ENCODE data around the gene LRRC1.

The LRRC1 gene

DNA sequence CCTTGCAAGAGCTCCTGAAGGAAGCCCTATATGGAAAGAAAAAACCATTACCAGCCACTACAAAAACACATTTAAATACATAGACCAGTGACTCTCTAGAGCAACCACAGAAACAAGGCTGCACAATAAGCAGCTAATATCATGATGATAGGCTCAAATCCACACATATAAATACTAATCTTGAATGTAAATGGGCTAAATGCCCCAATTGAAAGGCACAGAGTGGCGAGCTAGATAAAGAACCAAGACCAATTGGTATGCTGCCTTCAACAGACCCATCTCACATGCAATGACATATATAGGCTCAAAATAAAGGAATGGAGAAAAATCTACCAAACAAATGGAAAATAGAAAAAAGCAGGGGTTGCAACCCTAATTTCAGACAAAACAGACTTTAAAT lies 153.0 kb downstream of the LRRC1 start:
- no peak overlapping the region for H3K4me3 ChIP-seq (ENCODE audit: low read depth, low read length)

DNA sequence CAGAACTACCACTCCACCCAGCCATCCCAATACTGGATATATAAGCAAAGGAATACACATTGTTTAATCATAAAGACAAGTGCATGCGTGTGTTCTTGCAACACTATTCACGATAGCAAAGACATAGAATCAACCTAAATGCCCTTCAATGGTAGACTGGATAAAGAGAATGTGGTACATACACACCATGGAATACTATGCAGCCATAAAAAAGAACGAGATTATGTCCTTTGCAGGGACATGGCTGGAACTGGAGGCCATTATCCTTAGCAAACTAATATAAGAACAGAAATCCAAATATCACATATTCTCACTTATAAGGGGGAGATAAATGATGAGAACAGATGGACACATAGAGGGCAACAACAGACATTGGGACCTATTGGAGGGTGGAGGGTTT lies 156.6 kb downstream of the LRRC1 start:
- no peak overlapping the region for H3K4me3 ChIP-seq (ENCODE audit: low read depth, low read length)

DNA sequence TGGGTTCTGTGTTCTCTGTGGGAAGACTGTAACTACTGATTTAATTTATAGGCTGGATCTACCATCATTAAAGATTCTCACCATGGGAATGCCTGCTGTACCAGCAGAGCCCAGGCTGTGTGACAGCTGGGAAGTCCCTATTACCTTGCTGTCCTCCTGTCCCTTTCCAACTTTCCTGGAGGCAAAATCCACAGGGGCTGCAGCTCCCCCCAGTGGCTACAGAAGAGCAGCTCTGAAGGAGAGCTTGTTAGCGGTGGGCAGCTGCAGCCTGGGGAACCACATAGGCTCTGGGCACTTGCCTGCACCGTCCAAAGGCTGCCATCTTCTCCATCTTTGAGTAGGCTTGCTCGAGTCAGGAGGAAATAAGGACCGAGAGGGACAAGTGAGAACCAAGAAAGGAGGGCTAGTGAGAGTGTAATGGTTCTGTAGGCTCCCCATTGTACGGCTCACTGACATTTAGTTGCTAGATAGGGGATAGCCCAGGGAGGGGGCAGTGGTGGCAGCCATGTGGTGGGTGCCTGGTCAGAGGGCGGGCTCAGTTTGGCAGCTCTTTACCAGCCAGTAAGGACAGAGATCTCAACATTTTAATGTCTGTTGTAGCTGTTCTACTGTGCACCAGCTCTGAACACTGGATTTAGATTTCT lies 161.4 kb downstream of the LRRC1 start:
- no peak overlapping the region for H3K4me3 ChIP-seq (ENCODE audit: low read depth, low read length)

GRCh38 chr6:53956804-53957203 lies 162.0 kb downstream of the LRRC1 start:
- H3K4me3 ChIP-seq (ENCODE audit: low read depth, low read length) = no peak overlapping the region

DNA sequence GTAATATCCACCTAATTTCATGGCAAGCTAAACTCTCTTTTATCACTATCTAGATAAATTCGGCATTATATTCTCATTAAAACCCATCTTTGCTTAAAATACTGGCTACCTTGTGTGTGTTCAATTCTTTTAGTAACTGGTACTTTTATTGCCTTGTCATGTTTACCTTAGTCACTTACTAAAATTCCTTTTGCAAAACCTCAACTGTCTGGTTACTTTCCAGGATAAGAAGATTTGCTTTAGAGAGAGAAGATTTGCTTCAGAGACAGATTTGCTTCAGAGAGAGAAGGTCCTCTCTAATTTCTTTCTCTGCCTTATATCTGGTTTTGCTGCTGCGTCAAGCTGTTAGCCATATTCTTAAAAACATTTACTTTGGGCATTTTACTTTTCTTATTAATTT lies 164.9 kb downstream of the LRRC1 start:
- no peak overlapping the region for H3K4me3 ChIP-seq (ENCODE audit: low read depth, low read length)

GRCh38 chr6:53960311-53960710 lies 165.5 kb downstream of the LRRC1 start:
- H3K4me3 ChIP-seq (ENCODE audit: low read depth, low read length) = no peak overlapping the region

- H3K4me3 ChIP-seq (ENCODE audit: low read depth, low read length) = no peak overlapping the region
Measured at GRCh38 chr6:53961679-53962370, 167.0 kb downstream of the LRRC1 start.

DNA sequence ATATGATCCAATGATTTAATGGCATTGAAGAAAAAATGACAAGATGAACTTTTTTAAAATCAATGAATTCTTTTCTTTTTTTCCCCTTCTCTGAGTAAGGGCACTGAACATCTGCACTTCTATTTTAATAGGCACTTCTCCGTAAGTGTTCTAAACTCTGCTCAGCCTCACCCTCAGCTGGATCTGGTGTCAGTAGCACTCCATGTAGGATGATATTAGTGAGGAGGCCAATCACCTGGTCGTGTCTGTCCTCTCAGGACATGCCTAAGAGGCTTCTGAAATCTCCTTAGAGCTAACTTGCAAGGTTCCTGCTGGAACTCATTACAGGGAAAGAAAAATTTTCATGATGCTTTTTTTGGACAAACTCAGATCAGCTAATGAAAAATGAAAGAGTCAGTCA lies 167.8 kb downstream of the LRRC1 start:
- H3K4me3 ChIP-seq (ENCODE audit: low read depth, low read length) = no peak overlapping the region

DNA sequence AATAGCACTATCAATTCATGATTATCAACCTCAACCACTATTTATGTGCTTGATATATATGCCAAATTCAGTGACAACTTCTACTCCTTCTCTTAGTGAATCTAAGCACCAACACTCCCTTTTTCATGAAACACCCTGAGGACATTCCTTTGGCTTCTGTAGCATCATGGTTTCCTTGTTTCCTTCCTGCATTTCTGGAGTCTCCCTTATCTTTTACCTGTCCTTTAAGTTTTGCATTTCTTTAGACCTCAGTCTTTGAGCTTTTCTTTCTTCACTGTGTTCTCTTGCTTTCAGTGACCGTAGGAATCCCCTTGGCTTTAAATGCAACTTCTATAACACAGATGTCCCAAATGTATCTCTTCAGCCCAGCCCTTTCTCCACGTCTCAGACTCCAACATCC lies 172.6 kb downstream of the LRRC1 start:
- H3K4me3 ChIP-seq (ENCODE audit: low read depth, low read length) = no peak overlapping the region
